NCI-H187 (cell line): ENCODE measurements around the gene PBRM1.
"Not testable (repeated sequence)": the region's sequence is repeated elsewhere in the genome, so short reads cannot be mapped to it uniquely, and the experiment has no call there.

Experiments
- DNase-seq, 2 experiments: peaks; one replicate each; lab custom pipeline; 2025; lab: John Stamatoyannopoulos, UW

The PBRM1 gene

GRCh38 chr3:52685709-52686691 is at the start of gene PBRM1, which contains the start of gene GNL3:
Gene PBRM1, minus strand, starts transcription at chr3:52685913.
Gene GNL3, plus strand, starts transcription at chr3:52686032. Its CDS starts 61 bp downstream, at chr3:52686093.
- peak; percentile 48 to 56 for DNase-seq

GRCh38 chr3:52733256-52733891 is 47.7 kb upstream of the PBRM1 start:
- DNase-seq = no peak

GRCh38 chr3:52731590-52731989 is 45.9 kb upstream of the PBRM1 start:
- DNase-seq = no peak

GRCh38 chr3:52730681-52731080 is 45.0 kb upstream of the PBRM1 start:
- no peak for DNase-seq

- not testable (repeated sequence) for DNase-seq
Observed at GRCh38 chr3:52728753-52729152, 43.0 kb upstream of the PBRM1 start.

- no peak for DNase-seq
Observed at GRCh38 chr3:52724511-52724910, 38.8 kb upstream of the PBRM1 start.

GRCh38 chr3:52723935-52724334 is 38.2 kb upstream of the PBRM1 start:
- DNase-seq = no peak

- DNase-seq = no peak
Observed at GRCh38 chr3:52722491-52722890, 36.8 kb upstream of the PBRM1 start.

- DNase-seq = no peak
Observed at GRCh38 chr3:52721730-52722008, 36.0 kb upstream of the PBRM1 start.

GRCh38 chr3:52721002-52721729 is 35.5 kb upstream of the PBRM1 start:
- no peak for DNase-seq

GRCh38 chr3:52719618-52720017 is 33.9 kb upstream of the PBRM1 start:
- no peak for DNase-seq

GRCh38 chr3:52715714-52716305 is 30.1 kb upstream of the PBRM1 start:
- DNase-seq = no peak

- no peak for DNase-seq
Observed at GRCh38 chr3:52714335-52715302, 28.9 kb upstream of the PBRM1 start.

- no peak for DNase-seq
Observed at GRCh38 chr3:52712291-52713212, 26.8 kb upstream of the PBRM1 start.

- no peak for DNase-seq
Observed at GRCh38 chr3:52710512-52710911, 24.8 kb upstream of the PBRM1 start.

GRCh38 chr3:52707585-52707984 is 21.9 kb upstream of the PBRM1 start:
- no peak for DNase-seq

- DNase-seq = peak; percentile 33 to 47
Observed at GRCh38 chr3:52705688-52706686, 20.3 kb upstream of the PBRM1 start, which contains the start of the genes GLT8D1 and SPCS1. Gene GLT8D1, minus strand, starts transcription at chr3:52705791. Its CDS starts 5,331 bp downstream, at chr3:52700460. Gene SPCS1, plus strand, starts transcription at chr3:52706106. Its CDS starts 141 bp downstream, at chr3:52706247.

GRCh38 chr3:52705438-52705687 is 19.6 kb upstream of the PBRM1 start:
- peak in 1 of 2 experiments; percentile 27 for DNase-seq
